Large intestine (tissue), 3 donors: ENCODE data around the gene CCDC27. TPM values are rescaled to one million over a fixed set of nuclear protein-coding genes. Genes with fewer than 3 reads are reported as not detected.

ENCODE experiments used
- DNase-seq, 2 donors: peaks; one replicate each; pipeline versions ENCODE4 v3.0.0 to v3.0.0-alpha.2; 2013
- H3K27ac ChIP-seq: one replicate; pipeline ENCODE4 v1.5.1; 2013; ENCODE audit warnings: low read length
- H3K27me3 ChIP-seq: 2 replicates; pipeline ENCODE4 v1.6.1; 2013; ENCODE audit warnings: low read length; ENCODE audit not compliant: control insufficient read depth, insufficient read depth
- H3K36me3 ChIP-seq: 2 replicates; pipeline ENCODE4 v1.6.1; 2013; ENCODE audit warnings: low read length; ENCODE audit not compliant: control insufficient read depth, insufficient read depth
- H3K4me1 ChIP-seq: one replicate; pipeline ENCODE4 v1.6.1; 2013; ENCODE audit warnings: low read length; ENCODE audit not compliant: control insufficient read depth, insufficient read depth
- H3K4me3 ChIP-seq: one replicate; pipeline ENCODE4 v1.5.1; 2013; ENCODE audit warnings: low read length
- H3K9me3 ChIP-seq: one replicate; pipeline ENCODE4 v1.6.1; 2013; ENCODE audit warnings: mild to moderate bottlenecking, low read depth, low read length, moderate library complexity; ENCODE audit not compliant: control insufficient read depth
- WGBS: methylation state at CpG from one replicate; pipeline ENCODE4 v1.1.5; 2013; ENCODE audit warnings: low lambda C conversion rate; ENCODE audit not compliant: insufficient coverage; 5-methylcytosine and 5-hydroxymethylcytosine counted together
- polyA plus RNA-seq: library from polyadenylated mRNA; unstranded; fragments of 120-200 nt; gene quantifications from one replicate; pipeline ENCODE4 v1.2.1, GENCODE V29; 2013

The CCDC27 gene
- polyA plus RNA-seq, 1 donor: 0.03 TPM

GRCh38 chr1:3786468-3787348 lies 34.5 kb downstream of the CCDC27 start:
- no peak overlapping the region for H3K27ac ChIP-seq
- DNase-seq: no peak
- no peaks in the 10 kb centered on the region for H3K27me3 ChIP-seq
- H3K4me3 ChIP-seq: no peak overlapping the region
- peaks cover 76% of the 10 kb centered on the region for H3K36me3 ChIP-seq
- no peaks in the 10 kb centered on the region for H3K9me3 ChIP-seq
- peaks cover 3% of the 10 kb centered on the region for H3K4me1 ChIP-seq
- no CpG with 5 or more reads among the region's 45 CpGs for WGBS

GRCh38 chr1:3787349-3787715 lies 35.1 kb downstream of the CCDC27 start:
- H3K27me3 ChIP-seq: no peaks in the 10 kb centered on the region
- DNase-seq: no peak
- H3K4me3 ChIP-seq: no peak overlapping the region
- no CpG with 5 or more reads among the region's 10 CpGs for WGBS
- H3K36me3 ChIP-seq: peaks cover 73% of the 10 kb centered on the region
- no peaks in the 10 kb centered on the region for H3K9me3 ChIP-seq
- H3K4me1 ChIP-seq: peaks cover 3% of the 10 kb centered on the region
- H3K27ac ChIP-seq: no peak overlapping the region

GRCh38 chr1:3787745-3788605 lies 35.7 kb downstream of the CCDC27 start:
- H3K36me3 ChIP-seq: peaks cover 69% of the 10 kb centered on the region
- peaks cover 3% of the 10 kb centered on the region for H3K4me1 ChIP-seq
- DNase-seq: no peak
- H3K9me3 ChIP-seq: no peaks in the 10 kb centered on the region
- no CpG with 5 or more reads among the region's 26 CpGs for WGBS
- H3K27me3 ChIP-seq: no peaks in the 10 kb centered on the region
- H3K4me3 ChIP-seq: no peak overlapping the region
- H3K27ac ChIP-seq: no peak overlapping the region

GRCh38 chr1:3788756-3789420 lies 36.6 kb downstream of the CCDC27 start:
- WGBS: no CpG with 5 or more reads among the region's 16 CpGs
- Histone ChIP-seq H3K4me1 (peaks cover 3% of the 10 kb centered on the region), H3K27me3 (no peaks in the 10 kb centered on the region), H3K9me3 (no peaks in the 10 kb centered on the region), H3K27ac (no peak overlapping the region), H3K4me3 (no peak overlapping the region), H3K36me3 (peaks cover 64% of the 10 kb centered on the region)
- no peak for DNase-seq

- WGBS: 75% methylated on average over 4 of the region's 34 CpGs
- Histone ChIP-seq H3K27me3 (no peaks in the 10 kb centered on the region), H3K4me3 (no peak overlapping the region), H3K27ac (no peak overlapping the region), H3K4me1 (peaks cover 7% of the 10 kb centered on the region), H3K36me3 (peaks cover 58% of the 10 kb centered on the region), H3K9me3 (no peaks in the 10 kb centered on the region)
- DNase-seq: no peak
Observed at GRCh38 chr1:3789421-3790300, 37.4 kb downstream of the CCDC27 start.

- H3K4me1 ChIP-seq: peaks cover 5% of the 10 kb centered on the region
- no CpG with 5 or more reads among the region's 12 CpGs for WGBS
Observed at GRCh38 chr1:3790500-3790923, 38.3 kb downstream of the CCDC27 start.

GRCh38 chr1:3790952-3791351 lies 38.7 kb downstream of the CCDC27 start:
- WGBS: no CpG with 5 or more reads among the region's 18 CpGs

More at GRCh38 chr1:3790500-3790923, 38.3 kb downstream of the CCDC27 start:
- Histone ChIP-seq H3K27ac (no peak overlapping the region), H3K9me3 (no peaks in the 10 kb centered on the region), H3K36me3 (peaks cover 52% of the 10 kb centered on the region), H3K27me3 (no peaks in the 10 kb centered on the region), H3K4me3 (no peak overlapping the region)
- no peak for DNase-seq

GRCh38 chr1:3795453-3796214 lies 43.4 kb downstream of the CCDC27 start:
- Histone ChIP-seq H3K27me3 (no peaks in the 10 kb centered on the region), H3K9me3 (no peaks in the 10 kb centered on the region), H3K4me1 (peaks cover 5% of the 10 kb centered on the region), H3K36me3 (peaks cover 11% of the 10 kb centered on the region), H3K27ac (no peak overlapping the region), H3K4me3 (peak overlapping the region; percentile 61)
- no CpG with 5 or more reads among the region's 53 CpGs for WGBS
- peak in 1 of 2 donors; percentile 22 for DNase-seq

More at GRCh38 chr1:3790952-3791351, 38.7 kb downstream of the CCDC27 start:
- H3K4me3 ChIP-seq: no peak overlapping the region
- H3K4me1 ChIP-seq: peaks cover 5% of the 10 kb centered on the region
- no peaks in the 10 kb centered on the region for H3K27me3 ChIP-seq
- no peaks in the 10 kb centered on the region for H3K9me3 ChIP-seq
- no peak for DNase-seq
- no peak overlapping the region for H3K27ac ChIP-seq
- H3K36me3 ChIP-seq: peaks cover 47% of the 10 kb centered on the region
